GM19238 (cell line): ENCODE results near the gene TMOD1.

ENCODE experiments used
- DNase-seq: peaks from one replicate; pipeline ENCODE4 v3.0.0; 2011; ENCODE audit warnings: low spot score; ENCODE audit not compliant: insufficient read length

TMOD1 gene

GRCh38 chr9:97517331-97518089, 16.0 kb downstream of the TMOD1 start:
- no peak for DNase-seq

DNA sequence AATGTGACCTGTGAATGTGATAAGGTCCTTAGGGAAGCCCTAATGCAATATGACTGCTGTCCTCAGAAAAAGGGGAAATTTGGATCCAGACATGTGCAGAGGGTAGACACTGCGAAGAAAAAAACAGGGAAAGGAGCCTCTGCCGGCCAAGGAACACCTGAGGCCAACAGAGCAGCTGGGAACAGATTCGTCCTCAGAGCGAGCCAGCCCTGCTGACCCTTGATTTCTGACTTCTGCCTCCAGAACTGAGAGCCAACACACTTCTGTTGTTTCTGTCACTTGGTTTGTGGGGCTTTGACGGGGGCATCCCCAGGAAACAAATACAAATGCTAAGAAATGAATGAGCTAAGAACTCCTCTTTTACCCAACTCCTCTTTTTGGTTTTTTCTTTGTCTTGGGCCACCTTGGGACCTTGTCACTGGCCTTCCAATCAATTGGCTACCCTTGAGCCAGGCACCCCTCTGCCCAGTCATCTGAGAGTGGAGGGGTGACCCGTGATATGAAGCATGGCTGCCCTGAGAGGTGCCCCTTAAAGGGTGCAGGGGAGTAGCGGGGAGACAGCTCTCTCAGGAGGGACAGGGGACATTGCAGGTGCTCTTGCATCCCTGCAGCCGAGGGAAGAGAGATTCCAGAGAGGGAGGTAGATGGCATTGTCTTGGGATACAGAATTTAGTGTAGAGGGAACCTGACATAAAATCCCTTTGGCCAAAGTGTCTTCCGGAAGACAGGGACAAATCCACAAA, 16.9 kb downstream of the TMOD1 start:
- DNase-seq, result no peak

GRCh38 chr9:97518909-97519307, 17.4 kb downstream of the TMOD1 start:
- no peak for DNase-seq

GRCh38 chr9:97519441-97519970, 18.0 kb downstream of the TMOD1 start:
- no peak for DNase-seq

DNA sequence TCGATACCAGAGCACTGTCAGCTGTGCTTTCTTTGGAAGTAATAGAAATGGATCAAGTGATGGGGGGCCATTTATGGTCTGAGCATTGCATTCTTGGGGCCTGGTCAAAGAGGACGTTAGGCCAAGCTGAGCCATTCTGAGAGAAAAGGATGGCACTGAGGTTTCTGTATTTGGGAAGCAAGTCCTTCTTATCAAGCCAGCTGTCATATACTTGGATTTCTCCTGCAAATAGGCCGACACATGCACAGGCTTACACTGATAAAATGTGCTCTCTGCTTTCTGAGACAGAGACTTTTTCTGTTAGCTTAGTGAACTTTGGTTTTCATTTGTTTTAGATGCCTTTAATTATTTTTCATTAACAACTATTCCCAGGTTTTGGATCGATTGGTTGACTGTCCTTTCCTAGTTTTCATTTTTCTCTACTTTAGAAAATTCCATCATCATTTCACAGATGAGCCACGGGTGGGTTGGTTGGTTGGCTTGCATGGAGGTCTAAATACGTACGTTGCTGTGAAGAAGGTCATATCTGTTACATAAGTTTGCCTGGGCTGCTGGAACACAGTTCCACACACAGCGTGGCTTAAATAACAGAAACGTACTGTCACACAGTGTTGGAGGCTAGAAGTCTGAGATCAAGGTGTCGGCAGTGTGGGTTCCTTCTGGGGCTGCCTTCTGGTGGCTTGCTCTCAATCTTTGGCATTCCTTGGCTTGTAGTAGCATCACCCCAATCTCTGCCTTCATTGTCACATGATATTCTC, 20.3 kb downstream of the TMOD1 start:
- no peak for DNase-seq

DNA sequence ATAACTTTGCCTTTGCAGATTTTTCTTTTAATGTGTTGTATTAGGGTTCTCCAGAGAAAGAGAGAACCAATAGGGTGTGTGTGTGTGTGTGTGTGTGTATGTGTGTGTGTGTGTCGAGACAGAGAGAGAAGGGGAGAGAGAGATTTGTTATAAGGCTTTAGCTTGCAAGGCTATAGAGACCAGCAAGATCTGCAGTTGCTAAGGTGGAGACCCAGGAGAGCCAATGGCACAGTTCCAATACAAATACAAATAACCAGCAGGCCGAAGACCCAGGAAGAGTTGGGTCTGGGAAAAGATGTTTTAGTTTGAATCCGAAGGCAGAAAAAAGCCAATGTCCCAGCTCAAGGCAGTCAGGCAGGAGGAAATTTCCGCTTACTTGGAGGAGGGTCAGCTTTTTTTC, 23.0 kb downstream of the TMOD1 start:
- DNase-seq, result no peak

DNA sequence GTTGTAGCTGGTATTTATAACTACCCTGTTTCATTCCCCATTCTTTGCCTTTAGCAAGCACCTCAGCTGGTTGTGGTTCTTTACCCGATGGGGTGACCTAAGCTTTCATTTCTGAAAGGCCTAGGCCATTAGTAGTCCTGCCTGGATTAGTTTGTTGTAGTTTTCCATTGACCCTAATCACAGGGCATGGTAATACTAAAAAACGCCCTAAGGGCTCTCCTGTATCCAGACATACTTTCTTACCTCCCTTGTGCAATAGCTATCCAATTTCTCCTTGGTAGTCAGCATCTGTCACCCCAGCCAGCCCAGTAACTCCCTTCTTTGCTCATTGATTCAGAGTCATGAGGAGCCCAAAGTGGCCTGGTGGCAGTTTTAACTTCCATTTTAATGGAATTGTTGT, 24.0 kb downstream of the TMOD1 start:
- no peak for DNase-seq

GRCh38 chr9:97526895-97527575, 25.6 kb downstream of the TMOD1 start:
- no peak for DNase-seq

GRCh38 chr9:97527626-97528528, 26.4 kb downstream of the TMOD1 start:
- DNase-seq, result no peak

DNA sequence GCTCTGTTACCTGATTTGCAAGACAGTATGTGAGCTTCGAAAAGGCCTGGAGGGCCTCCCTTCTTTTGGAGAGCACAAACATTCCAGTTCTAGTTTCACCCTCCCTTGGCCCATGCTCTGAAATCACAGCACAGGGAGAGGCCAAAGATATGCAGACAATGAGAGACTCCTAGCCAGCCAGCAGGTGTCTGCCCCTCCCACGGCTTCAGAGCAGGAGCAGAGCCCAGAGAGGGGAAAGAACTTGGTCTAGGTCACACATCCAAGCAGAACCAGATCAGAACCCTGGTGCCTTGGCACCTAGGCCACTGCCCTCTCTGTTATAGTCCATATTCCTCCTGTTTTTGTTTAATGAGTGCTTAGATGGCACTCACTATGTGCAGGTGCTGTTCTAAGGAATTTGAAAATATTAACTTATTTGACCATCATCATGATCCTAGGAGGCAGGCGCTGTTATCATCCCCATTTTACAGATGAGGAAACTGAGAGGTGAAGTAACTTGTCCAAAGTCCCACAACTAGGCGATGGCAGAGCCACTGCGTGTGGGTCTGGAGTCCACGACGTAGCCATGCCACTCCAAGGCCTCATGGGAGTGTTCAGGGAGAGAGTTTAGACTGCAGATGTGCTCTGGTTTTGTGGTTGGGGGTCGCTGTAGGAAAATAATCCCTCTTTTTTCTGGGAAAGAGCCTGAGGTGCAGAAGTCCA, 27.2 kb downstream of the TMOD1 start:
- DNase-seq, result no peak

DNA sequence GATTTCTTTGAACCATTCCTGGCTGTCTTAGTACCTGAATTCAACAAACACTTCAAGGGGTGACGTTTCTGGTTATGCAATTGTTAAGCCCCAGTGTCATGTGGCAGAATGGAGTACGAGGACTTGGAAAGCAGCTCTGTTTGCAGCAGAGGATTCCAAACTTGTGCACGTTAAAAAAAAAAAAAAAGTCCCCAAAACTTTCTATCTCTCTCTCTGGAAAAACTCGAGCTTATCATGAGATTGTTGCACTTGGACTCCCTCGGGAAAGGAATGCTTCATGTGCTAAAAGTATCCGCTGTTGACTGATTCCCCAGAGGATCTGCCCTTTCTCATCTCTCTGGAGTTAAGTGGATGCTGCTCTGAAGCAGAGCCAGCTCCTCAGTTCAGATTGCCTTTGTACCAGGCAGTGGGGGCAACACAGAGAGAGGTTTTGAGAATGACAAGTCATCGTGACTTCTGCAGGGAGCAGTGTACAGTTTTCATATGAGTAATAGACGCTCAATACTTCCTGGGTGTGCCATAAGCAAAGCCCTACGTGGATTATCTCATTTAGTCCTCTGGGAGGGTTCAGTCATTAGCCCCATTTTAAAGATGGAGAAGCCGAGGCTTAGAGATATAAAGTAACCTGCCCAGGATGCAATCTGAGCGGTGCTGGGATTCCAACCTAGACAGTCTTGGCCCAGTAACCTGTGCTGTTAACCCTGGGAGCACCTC, 28.1 kb downstream of the TMOD1 start:
- peak; percentile 23 for DNase-seq

DNA sequence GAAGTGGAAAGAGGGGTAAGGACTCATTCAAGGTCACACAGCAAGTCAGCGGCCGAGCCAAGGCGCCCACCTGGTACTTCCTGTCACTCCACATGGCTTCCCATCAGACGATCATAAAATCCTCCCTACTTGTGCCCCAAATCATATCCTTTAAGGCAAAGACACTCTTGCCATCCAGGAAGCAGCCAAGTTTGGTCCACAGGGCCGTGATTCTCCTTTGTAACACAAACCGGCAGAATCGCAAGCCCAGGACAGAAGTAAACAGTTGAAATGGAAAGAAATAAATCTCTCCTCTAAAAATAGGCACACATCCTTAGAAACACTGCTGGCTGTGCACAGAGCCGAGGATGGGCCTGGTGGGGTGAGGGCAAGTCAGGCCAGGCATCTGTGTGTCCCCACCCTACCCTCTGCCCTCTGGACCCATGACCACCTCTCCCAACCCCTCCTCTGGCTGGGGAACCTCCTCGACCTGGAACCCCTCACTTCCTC, 30.5 kb downstream of the TMOD1 start:
- no peak for DNase-seq

- no peak for DNase-seq
Measured at GRCh38 chr9:97534185-97534584, 32.7 kb downstream of the TMOD1 start.

- DNase-seq, result no peak
Measured at GRCh38 chr9:97534961-97535594, 33.6 kb downstream of the TMOD1 start.

GRCh38 chr9:97535771-97536170, 34.3 kb downstream of the TMOD1 start:
- DNase-seq, result no peak

- DNase-seq, result no peak
Measured at GRCh38 chr9:97536480-97536879, 35.0 kb downstream of the TMOD1 start.

GRCh38 chr9:97543561-97543960, 42.1 kb downstream of the TMOD1 start:
- DNase-seq, result no peak

DNA sequence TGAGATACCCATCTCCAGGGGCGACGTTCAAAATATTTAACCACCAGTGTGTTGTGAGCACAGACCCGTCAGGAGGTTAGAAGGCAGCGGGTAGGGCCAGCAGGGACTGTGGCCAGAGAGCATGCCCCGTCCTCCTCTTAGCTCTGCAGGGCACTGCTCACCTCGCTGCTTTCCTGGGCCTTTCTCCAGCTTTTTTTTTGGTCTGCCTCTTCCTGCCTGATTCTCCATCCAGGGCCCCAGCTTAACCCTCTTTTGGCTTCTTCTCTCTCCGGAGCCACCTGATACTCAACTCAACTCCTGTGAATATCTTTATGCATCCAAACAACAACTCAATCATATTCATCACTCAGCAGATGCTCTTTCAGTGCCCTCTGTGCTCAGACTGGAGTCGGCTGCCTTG, 44.0 kb downstream of the TMOD1 start:
- DNase-seq, result no peak
